H1 (cell line): ENCODE data around the gene TSPEAR. TPM values are rescaled to one million over a fixed set of nuclear protein-coding genes. Genes with fewer than 3 reads are reported as not detected.

Experiments
- JUND ChIP-seq: IDR thresholded peaks from 2 replicates; pipeline ENCODE4 v1.6.1; 2011; ENCODE audit warnings: mild to moderate bottlenecking, improper control_type of control experiment, low read length
- polyA plus RNA-seq, 7 experiments: library from polyadenylated mRNA; depleted of rRNA in 3 of 7; stranded (reverse) in 5 of 7; unstranded in 2 of 7; fragments of >200 nt in 5 of 7; fragments of 200-250 nt in 2 of 7; gene quantifications; 1 replicate in 5 of 7; 2 replicates in 1 of 7; 4 replicates in 1 of 7; pipeline versions ENCODE4 v1.2.1 to v1.2.3, GENCODE V29; 2011 to 2013; ENCODE audit warnings: missing spikeins in 2 of 7, mixed read lengths in 2 of 7
- total RNA-seq: library from RNA; stranded (reverse); fragmentation: NEBNext Ultra II Directional; extraction: Animal tissue kit (Norgen Biotek cat#: 25700); gene quantifications from 2 replicates; pipeline ENCODE4 v1.2.1, GENCODE V29; 2021
- TF ChIP-seq, protein P1 (sequence below): fragments of 300-600 bp; sonication (generic); IDR thresholded peaks from 2 replicates; pipeline ENCODE4 v1.7.1; 2012; ENCODE audit warnings: low read length, moderate library complexity, mild to moderate bottlenecking, inconsistent platforms; ENCODE audit not compliant: insufficient replicate concordance

The TSPEAR gene
- total and polyA plus RNA-seq, 2 of the 8 experiments (the other 6 are each of a cell fraction or from before 2014, with no cell fraction given), result 0.58 to 0.89 TPM

GRCh38 chr21:44750675-44751025 is 39.3 kb upstream of the TSPEAR start (continued):
- TF ChIP-seq, protein P1, sequence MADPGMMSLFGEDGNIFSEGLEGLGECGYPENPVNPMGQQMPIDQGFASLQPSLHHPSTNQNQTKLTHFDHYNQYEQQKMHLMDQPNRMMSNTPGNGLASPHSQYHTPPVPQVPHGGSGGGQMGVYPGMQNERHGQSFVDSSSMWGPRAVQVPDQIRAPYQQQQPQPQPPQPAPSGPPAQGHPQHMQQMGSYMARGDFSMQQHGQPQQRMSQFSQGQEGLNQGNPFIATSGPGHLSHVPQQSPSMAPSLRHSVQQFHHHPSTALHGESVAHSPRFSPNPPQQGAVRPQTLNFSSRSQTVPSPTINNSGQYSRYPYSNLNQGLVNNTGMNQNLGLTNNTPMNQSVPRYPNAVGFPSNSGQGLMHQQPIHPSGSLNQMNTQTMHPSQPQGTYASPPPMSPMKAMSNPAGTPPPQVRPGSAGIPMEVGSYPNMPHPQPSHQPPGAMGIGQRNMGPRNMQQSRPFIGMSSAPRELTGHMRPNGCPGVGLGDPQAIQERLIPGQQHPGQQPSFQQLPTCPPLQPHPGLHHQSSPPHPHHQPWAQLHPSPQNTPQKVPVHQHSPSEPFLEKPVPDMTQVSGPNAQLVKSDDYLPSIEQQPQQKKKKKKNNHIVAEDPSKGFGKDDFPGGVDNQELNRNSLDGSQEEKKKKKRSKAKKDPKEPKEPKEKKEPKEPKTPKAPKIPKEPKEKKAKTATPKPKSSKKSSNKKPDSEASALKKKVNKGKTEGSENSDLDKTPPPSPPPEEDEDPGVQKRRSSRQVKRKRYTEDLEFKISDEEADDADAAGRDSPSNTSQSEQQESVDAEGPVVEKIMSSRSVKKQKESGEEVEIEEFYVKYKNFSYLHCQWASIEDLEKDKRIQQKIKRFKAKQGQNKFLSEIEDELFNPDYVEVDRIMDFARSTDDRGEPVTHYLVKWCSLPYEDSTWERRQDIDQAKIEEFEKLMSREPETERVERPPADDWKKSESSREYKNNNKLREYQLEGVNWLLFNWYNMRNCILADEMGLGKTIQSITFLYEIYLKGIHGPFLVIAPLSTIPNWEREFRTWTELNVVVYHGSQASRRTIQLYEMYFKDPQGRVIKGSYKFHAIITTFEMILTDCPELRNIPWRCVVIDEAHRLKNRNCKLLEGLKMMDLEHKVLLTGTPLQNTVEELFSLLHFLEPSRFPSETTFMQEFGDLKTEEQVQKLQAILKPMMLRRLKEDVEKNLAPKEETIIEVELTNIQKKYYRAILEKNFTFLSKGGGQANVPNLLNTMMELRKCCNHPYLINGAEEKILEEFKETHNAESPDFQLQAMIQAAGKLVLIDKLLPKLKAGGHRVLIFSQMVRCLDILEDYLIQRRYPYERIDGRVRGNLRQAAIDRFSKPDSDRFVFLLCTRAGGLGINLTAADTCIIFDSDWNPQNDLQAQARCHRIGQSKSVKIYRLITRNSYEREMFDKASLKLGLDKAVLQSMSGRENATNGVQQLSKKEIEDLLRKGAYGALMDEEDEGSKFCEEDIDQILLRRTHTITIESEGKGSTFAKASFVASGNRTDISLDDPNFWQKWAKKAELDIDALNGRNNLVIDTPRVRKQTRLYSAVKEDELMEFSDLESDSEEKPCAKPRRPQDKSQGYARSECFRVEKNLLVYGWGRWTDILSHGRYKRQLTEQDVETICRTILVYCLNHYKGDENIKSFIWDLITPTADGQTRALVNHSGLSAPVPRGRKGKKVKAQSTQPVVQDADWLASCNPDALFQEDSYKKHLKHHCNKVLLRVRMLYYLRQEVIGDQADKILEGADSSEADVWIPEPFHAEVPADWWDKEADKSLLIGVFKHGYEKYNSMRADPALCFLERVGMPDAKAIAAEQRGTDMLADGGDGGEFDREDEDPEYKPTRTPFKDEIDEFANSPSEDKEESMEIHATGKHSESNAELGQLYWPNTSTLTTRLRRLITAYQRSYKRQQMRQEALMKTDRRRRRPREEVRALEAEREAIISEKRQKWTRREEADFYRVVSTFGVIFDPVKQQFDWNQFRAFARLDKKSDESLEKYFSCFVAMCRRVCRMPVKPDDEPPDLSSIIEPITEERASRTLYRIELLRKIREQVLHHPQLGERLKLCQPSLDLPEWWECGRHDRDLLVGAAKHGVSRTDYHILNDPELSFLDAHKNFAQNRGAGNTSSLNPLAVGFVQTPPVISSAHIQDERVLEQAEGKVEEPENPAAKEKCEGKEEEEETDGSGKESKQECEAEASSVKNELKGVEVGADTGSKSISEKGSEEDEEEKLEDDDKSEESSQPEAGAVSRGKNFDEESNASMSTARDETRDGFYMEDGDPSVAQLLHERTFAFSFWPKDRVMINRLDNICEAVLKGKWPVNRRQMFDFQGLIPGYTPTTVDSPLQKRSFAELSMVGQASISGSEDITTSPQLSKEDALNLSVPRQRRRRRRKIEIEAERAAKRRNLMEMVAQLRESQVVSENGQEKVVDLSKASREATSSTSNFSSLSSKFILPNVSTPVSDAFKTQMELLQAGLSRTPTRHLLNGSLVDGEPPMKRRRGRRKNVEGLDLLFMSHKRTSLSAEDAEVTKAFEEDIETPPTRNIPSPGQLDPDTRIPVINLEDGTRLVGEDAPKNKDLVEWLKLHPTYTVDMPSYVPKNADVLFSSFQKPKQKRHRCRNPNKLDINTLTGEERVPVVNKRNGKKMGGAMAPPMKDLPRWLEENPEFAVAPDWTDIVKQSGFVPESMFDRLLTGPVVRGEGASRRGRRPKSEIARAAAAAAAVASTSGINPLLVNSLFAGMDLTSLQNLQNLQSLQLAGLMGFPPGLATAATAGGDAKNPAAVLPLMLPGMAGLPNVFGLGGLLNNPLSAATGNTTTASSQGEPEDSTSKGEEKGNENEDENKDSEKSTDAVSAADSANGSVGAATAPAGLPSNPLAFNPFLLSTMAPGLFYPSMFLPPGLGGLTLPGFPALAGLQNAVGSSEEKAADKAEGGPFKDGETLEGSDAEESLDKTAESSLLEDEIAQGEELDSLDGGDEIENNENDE, result no peak
- no peak for TF ChIP-seq JUND
